Keratinocyte (primary cell): ENCODE measurements around the gene ANXA11.

Experiments
- EZH2 ChIP-seq: IDR thresholded peaks from one replicate; pipeline ENCODE4 v1.6.1; 2012; ENCODE audit warnings: inconsistent platforms, mild to moderate bottlenecking, low read length, moderate library complexity
- TF ChIP-seq, protein P1 (sequence below), 3 experiments: IDR thresholded peaks in 1 of 3; conservative IDR thresholded peaks in 1 of 3; optimal IDR thresholded peaks in 1 of 3; 2 replicates in 2 of 3; 3 replicates in 1 of 3; pipeline versions ENCODE3 to v1.5.1; 2011; ENCODE audit warnings: low read length in 3 of 3, mild to moderate bottlenecking in 3 of 3, moderate library complexity in 2 of 3, control low read depth in 1 of 3, inconsistent platforms in 1 of 3; ENCODE audit not compliant: insufficient read depth in 2 of 3; ENCODE audit errors: extremely low read depth in 1 of 3

DNA sequence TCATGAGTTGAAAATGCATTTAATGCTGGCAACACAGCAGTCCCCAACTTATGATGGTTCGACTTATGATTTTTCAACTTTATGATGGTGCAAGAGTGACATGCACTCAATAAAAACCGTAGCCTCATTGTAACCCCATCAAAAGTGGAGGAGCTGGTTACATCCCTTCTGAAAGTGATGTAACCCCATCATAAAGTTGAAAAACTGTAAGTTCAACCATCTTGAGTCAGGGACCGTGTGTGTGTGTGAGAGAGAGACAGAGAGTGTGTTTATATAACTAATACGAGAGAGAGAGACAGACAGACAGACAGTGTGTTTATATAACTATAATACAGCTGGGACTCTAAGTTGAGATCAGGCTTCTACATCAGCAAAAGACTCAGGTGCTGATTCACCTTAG lies 21.0 kb downstream of the ANXA11 start:
- TF ChIP-seq, protein P1, sequence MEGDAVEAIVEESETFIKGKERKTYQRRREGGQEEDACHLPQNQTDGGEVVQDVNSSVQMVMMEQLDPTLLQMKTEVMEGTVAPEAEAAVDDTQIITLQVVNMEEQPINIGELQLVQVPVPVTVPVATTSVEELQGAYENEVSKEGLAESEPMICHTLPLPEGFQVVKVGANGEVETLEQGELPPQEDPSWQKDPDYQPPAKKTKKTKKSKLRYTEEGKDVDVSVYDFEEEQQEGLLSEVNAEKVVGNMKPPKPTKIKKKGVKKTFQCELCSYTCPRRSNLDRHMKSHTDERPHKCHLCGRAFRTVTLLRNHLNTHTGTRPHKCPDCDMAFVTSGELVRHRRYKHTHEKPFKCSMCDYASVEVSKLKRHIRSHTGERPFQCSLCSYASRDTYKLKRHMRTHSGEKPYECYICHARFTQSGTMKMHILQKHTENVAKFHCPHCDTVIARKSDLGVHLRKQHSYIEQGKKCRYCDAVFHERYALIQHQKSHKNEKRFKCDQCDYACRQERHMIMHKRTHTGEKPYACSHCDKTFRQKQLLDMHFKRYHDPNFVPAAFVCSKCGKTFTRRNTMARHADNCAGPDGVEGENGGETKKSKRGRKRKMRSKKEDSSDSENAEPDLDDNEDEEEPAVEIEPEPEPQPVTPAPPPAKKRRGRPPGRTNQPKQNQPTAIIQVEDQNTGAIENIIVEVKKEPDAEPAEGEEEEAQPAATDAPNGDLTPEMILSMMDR (optimal IDR thresholded peaks at IDR 0.05 in 1 of 3, IDR thresholded peaks at IDR 0.05 in 1 of 3, conservative IDR thresholded peaks at IDR 0.05 in 1 of 3; ENCODE audit: extremely low read depth in 1 of 3, insufficient read depth in 2 of 3, low read length in 3 of 3) = no peak
- TF ChIP-seq EZH2 = no peak
